ENCODE measurements around the gene C10orf105.

C10orf105 gene

GRCh38 chr10:71671994-71672946 lies 47.3 kb downstream of the C10orf105 start:
- DNase-seq, result no peak

DNA sequence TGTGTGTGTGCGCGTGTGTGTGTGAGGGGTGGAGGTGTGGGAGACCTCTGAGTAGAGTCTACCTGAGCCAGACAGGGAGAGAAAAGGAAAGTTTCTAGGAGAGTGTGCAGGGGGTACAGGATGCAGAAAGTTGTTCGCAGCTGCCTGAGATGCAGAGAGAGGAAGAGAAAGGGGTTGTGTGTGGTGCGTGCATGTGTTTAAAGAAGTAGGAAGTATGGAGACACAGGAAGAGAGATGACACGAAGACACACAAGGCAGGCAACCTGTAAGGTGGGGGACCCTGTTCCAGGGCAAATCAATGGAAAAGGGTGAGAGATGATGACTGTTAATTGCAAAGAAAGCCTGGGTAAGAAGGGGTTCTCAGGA lies 52.2 kb downstream of the C10orf105 start:
- no peak for DNase-seq

DNA sequence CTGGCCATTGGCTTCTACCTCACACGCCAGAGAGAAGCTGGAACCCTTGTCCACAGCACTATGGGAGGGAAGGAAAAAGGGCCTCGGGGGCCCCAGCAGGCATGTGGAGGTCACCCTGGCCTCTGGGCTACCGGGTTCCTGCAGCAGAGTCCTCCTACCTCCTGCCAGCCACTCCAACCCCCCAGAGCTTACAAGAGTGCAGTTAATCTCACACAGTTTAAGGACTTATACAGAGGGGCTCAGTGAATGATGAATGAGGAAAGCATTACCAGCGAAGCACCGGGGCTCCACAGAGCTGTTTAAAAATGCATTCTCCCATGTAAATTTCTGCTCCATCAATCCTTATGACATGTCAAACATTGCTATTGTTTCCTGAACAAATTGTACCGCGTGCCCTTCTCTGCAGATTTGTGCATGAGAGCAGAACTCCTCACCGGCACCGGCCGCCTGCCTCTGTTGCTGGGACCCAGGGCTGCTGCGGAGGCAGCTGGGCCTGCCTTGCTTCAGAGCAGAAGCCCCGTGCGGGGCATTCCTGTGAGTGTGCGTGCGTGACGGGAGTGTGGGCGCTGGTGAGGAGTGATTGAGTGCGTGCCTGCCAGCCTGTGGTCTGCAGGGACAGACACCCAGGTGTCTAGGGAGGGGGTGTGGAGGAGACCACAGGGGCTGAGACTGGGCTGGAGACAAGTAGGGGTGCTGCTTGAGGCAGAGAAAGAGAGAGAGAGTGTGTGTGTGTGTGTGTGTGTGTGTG lies 52.8 kb downstream of the C10orf105 start:
- DNase-seq, result no peak

DNA sequence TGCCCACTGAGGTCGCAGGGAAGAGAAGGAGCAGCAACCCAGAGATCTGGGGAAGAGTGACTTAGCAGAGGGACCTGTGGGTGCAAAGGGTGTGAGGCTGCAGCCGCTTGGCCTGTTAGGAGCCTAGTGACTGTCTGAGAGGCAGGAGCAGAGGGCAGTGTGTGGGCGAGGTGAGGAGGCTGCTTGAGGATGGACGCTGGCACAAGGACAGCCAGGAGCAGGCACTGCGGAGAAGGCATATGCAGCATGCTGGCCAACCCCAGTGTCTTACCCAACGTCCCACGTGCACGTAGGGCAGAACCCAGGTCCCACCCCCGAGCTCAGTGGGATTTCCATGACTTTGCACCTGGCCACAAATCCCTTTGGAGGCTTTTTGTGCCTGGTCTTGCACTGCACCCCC lies 54.1 kb downstream of the C10orf105 start:
- no peak for DNase-seq

DNA sequence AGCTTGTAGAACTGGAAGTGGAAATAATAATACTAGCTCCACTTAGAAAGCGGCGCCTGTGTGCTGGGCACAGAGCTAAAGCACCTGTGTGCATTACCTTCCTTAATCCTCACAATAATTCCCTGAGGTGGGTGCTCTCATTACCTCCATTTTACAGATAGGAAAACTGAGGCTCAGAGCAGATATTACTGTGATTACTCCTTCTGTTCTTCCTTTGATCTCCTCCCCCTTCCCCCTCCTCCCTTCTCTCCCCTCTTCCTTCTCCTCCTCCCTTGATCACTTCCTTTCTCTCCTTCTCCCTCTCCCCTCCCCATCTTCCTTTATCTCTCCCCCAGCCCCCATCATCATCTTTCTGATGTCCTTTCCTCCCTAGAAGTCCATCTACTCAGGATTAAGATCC lies 55.0 kb downstream of the C10orf105 start:
- DNase-seq, result no peak

GRCh38 chr10:71663311-71663710 lies 56.3 kb downstream of the C10orf105 start:
- no peak for DNase-seq

DNA sequence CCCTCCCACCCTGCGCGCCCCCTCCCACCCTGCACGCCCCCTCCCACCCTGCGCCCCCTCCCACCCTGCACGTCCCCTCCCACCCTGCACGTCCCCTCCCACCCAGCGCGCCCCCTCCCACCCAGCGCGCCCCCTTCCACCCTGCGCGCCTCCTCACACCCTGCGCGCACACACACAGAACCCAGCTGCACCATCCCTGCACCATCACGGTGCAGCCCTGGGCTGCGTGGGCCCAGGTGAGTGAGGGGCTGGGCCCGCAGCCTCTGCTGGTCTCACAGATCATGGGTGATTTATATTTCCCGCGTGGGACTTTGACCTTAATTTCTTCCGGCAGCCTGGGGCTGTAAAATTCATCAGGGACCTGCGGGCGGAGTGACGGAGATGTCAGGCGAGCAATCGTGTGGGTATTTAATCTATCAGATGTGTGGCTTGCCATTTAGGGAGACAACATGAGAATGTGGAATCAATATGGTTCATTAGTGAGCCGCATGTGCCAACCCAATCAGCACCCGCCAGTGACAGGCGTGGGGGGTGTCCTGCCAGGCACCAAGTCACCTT lies 57.7 kb downstream of the C10orf105 start:
- DNase-seq, result no peak
